Hepatic stellate cell (primary cell): ENCODE results near the gene RHBDD1.

Experiments used
- DNase-seq: peaks from one replicate; pipeline ENCODE4 v3.0.0; 2011; ENCODE audit warnings: low spot score

RHBDD1 gene

DNA sequence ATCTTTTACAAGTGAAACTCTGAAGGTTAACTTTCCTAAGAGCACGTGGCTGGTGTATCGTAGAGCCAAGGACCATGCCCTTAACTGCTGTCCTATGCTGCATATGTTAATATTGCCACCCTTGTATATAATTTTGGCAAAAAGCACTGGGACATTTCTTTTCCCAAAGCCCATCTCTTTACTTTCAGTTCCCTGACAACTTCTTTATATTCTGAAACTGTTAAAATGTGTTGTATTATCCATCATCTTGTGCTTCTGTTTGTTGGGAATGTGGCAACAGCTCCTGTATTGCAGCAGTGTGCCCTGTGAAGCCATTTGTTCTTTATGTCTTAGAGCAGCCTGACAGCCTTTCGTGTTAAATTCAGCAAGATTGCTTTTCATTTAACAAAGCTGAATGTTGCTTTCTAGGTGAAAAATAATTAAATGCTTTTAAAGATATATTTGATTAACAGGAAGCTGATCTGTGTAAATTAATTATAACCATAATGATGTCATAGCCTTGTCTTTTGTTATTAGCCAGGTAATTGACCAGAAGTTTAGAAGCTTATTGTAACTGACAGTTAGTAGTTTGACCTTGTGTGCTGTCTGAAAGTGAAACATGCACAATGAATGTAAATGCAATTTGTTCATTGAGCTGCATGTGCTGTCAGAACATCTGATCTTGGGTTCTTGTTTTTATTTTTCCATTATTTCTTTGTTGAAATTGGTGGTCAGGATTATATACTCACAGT, 9.7 kb downstream of the RHBDD1 start:
- DNase-seq = no peak

DNA sequence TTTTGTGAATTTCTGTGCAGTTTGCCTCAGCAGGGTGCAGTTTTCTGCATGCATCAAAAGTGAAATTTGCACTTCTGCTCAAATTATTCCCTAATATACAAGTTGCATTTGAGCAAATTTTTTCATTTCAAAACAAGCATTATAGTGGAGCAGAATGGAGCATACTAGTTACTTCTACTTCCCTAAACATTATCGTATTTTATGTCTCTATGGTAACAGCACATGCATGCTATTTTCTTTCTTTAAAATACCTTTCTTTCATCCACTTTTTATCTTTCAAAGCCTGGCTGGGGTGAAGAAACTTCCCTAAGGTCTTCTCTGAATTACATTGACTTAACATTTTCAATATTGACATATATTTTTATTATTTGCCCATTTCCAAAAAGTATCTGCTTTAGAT, 11.2 kb downstream of the RHBDD1 start:
- no peak for DNase-seq

GRCh38 chr2:226847511-226847910, 11.7 kb downstream of the RHBDD1 start:
- DNase-seq = no peak

- no peak for DNase-seq
These were observed 13.5 kb downstream of the RHBDD1 start for GRCh38 chr2:226849349-226849748.

DNA sequence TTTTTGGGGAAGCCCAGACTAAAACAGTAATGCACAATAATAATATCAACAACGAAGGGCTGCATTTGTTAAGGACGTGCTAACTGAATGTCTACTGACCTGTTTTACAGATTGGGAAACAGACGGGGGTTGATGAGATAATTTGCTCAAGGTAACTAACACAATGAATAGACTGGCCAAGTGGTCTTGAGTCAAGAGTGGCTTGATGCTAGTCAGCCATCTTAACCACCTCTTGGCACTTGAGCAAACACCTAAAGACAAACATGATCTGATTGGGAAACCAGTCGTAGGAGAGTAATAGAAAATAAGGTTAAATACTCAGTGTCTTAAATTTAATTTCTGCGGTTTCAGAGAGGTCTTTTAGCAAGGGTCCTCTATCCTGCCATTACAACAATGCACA, 14.2 kb downstream of the RHBDD1 start:
- no peak for DNase-seq

DNA sequence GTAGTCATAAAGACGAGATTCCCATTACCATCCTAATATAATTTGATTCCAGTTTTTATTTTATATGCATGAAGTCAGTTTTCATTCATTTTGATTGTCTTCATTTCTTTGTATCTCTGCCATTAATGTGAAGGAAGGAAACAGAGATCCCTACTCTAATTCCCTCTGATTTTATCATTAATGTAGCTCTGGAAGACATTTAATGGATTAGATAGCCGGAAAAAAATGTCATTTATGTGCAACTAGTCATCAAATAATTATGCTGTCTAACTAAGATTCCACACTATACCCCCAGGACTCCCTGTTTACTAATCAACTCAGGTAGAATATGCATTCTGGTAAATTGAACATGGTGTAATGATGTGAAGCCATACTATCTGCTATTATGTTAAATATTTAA, 19.9 kb downstream of the RHBDD1 start:
- no peak for DNase-seq

GRCh38 chr2:226860087-226860486, 24.2 kb downstream of the RHBDD1 start:
- DNase-seq = no peak

GRCh38 chr2:226862623-226863022, 26.8 kb downstream of the RHBDD1 start:
- no peak for DNase-seq

DNA sequence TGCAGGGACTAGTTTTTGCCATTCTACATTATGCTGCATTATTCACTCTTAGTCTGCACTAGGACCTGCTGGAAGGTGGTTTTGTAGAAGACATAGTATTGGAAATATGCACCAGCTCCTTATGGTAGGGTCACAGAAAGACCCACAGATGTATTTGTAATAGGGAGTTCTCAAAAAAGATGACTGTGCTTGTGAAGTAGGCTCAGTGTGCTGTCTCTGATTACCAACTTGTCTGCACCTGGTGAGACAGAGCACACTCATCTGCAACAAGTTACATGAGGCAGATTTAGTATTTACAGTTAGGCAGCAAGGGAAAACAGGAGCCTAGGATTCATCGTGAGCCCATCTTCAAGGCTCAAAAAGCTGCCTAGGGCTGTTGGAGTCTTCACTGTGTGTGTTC, 29.4 kb downstream of the RHBDD1 start:
- no peak for DNase-seq

- no peak for DNase-seq
These were observed 29.9 kb downstream of the RHBDD1 start for GRCh38 chr2:226865710-226866109.

GRCh38 chr2:226868331-226869162, 32.7 kb downstream of the RHBDD1 start:
- no peak for DNase-seq

DNA sequence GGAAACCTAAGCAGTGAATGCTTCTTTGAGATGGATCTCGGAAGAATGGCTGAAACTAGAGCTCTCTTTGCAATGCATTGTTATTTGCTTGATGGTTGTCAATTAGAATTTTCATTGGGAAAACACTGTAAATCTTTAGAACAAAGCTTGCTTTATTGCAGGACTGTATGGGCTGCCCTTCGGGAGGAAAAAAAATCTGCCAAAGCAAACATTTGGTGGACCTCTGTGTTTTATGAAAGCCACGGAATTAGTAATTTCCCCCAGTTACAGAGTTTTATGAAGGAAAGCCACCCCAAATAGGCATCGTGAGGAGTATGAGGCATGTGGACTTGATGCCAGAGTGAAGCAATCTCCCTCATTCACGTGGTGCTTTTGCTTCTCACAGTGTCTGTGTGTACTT, 33.5 kb downstream of the RHBDD1 start:
- no peak for DNase-seq

GRCh38 chr2:226873051-226873620, 37.3 kb downstream of the RHBDD1 start:
- peak; percentile 10 for DNase-seq

GRCh38 chr2:226873826-226874225, 38.0 kb downstream of the RHBDD1 start:
- DNase-seq = no peak

DNA sequence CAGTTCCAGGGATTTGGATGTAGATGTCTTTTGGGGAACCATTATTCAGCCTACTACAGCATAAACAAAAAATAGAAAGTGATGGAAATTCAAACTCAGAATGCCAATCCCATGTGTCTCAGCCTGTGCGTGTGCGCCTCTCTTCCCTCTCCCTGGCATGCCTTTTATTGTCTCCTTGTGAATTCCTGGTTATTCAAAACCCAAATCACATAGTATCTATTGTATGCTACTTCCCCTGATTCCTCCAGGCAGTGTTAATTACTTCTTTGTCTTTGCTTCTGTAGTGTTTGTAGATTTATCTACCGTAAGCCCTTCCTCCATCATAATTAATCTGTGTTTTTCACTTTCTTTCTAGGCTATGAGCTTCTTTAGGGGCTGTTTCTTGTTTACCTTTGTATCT, 38.9 kb downstream of the RHBDD1 start:
- DNase-seq = no peak

- DNase-seq = no peak
These were observed 39.8 kb downstream of the RHBDD1 start for GRCh38 chr2:226875438-226876225.

GRCh38 chr2:226877491-226877890, 41.6 kb downstream of the RHBDD1 start:
- DNase-seq = no peak

DNA sequence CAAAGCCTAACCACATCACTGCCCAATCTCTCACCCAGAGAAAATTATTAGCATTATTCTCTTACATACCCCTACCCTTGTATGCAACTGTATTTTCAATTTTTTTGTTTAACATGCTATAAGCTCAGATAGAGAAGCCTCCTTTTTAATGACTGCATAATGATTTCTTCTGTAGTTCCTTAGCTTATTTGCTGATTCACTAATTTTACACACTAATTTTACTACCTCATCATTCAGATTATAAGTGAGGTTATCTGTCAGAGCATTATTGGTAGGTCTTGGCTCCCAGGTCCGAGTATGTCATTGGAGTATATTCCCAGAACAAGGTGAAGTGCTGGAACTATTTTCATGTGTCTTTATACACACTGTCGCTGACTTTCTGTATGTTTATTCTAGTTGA, 45.4 kb downstream of the RHBDD1 start:
- no peak for DNase-seq

DNA sequence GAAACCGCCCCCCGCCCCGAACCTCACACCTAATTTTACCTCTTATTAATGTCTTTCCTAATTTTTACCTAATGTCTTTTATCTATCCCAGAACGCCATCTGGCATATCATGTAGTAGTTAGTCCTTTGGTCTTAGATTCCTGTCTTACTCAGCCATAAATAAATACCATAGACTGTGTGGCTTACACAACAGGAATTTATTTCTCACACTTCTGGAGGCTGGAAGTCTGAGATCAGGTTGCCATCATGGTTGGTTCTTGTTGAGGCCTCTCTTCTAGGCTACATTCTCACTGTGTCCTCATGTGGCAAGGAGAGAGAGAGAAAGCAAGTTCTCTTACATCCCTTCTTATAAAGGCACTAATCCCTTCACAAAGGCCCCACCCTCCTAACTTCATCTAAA, 46.8 kb downstream of the RHBDD1 start:
- DNase-seq = no peak

- no peak for DNase-seq
These were observed 47.5 kb downstream of the RHBDD1 start for GRCh38 chr2:226883296-226883795.

- DNase-seq = no peak
These were observed 48.3 kb downstream of the RHBDD1 start for GRCh38 chr2:226884166-226884565.

DNA sequence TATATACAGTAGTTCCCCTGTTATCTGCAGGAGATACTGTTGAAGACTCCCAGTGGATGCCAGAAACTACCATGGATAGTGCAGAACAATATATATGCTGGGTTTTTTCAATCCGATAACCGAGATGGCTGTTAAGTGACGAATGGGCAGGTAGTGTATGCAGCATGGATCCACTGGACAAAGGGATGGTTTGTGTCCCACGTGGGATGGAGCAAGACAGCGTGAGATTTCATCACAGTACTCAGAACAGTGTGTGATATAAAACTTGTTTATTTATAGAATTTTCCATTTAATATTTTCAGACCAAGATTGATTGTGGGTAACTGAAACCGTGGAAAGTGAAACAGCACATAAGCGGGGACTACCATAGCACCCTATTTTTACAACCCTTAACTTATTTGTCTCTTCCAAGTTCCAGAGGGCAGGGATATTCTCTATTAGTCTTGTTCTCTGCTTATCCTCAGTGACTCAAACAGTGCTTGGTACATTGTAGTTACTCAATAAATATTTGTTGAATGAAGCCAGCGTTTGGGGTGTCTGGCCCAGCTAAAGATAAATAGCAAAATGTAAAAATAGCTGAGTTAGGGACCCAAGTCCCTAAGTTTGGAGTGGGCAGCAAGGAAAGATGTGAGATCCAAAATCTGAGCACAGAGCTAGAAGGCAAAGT, 50.0 kb downstream of the RHBDD1 start:
- no peak for DNase-seq
